Liver (tissue), 9 donors: Measurements from ENCODE around the gene RASSF7. TPM values are rescaled to one million over a fixed set of nuclear protein-coding genes. Genes with fewer than 3 reads are reported as not detected.

Experiments used
- DNase-seq: peaks from one replicate; pipeline ENCODE4 v3.0.0-alpha.2; 2017; ENCODE audit warnings: low spot score
- H3K27ac ChIP-seq, 2 donors: one replicate each; pipeline ENCODE4 v1.7.0; 2013; ENCODE audit warnings: inconsistent platforms in 2 of 2, low read length in 2 of 2, control low read depth in 1 of 2, low read depth in 1 of 2, mild to moderate bottlenecking in 1 of 2
- H3K27me3 ChIP-seq, 4 donors: one replicate each; pipeline versions ENCODE4 v1.6.1 to v1.7.0; 2013; ENCODE audit warnings: low read length in 3 of 4, inconsistent platforms in 1 of 4, mild to moderate bottlenecking in 1 of 4, moderate library complexity in 1 of 4; ENCODE audit not compliant: control insufficient read depth in 4 of 4, insufficient read depth in 4 of 4
- H3K36me3 ChIP-seq, 4 donors: one replicate each; pipeline versions ENCODE4 v1.6.1 to v1.7.0; 2013; ENCODE audit warnings: low read length in 3 of 4, mild to moderate bottlenecking in 3 of 4, low read depth in 1 of 4, moderate library complexity in 1 of 4; ENCODE audit not compliant: control insufficient read depth in 4 of 4, insufficient read depth in 3 of 4
- H3K4me1 ChIP-seq, 4 donors: one replicate each; pipeline versions ENCODE4 v1.6.1 to v1.7.0; 2013; ENCODE audit warnings: low read length in 3 of 4, mild to moderate bottlenecking in 3 of 4, moderate library complexity in 1 of 4; ENCODE audit not compliant: control insufficient read depth in 4 of 4, insufficient read depth in 4 of 4
- H3K4me3 ChIP-seq, 3 donors: one replicate each; pipeline versions ENCODE4 v1.6.1 to v1.7.0; 2013; ENCODE audit warnings: low read length in 3 of 3, control low read depth in 1 of 3, low read depth in 1 of 3, mild to moderate bottlenecking in 1 of 3
- H3K9ac ChIP-seq, 2 donors: one replicate each; pipeline ENCODE4 v1.7.0; 2013; ENCODE audit warnings: low read length in 2 of 2, mild to moderate bottlenecking in 2 of 2, moderate library complexity in 2 of 2, control low read depth in 1 of 2, low read depth in 1 of 2
- H3K9me3 ChIP-seq, 4 donors: one replicate each; pipeline versions ENCODE4 v1.6.1 to v1.7.0; 2013; ENCODE audit warnings: low read length in 3 of 4; ENCODE audit not compliant: control insufficient read depth in 4 of 4
- EGR1 ChIP-seq, 2 donors: IDR thresholded peaks; 2 replicates each; pipeline ENCODE4 v1.6.1; 2016 to 2018; ENCODE audit warnings: antibody characterized with exemption in 2 of 2, low read depth in 2 of 2
- FOXA1 ChIP-seq: IDR thresholded peaks from 2 replicates; pipeline ENCODE4 v1.6.1; 2016; ENCODE audit warnings: antibody characterized with exemption
- GABPA ChIP-seq, 2 donors: IDR thresholded peaks in 1 of 2; conservative IDR thresholded peaks in 1 of 2; 2 replicates each; pipeline ENCODE4 v1.6.1; 2016; ENCODE audit warnings: antibody characterized with exemption in 2 of 2, mild to moderate bottlenecking in 1 of 2, moderate library complexity in 1 of 2
- HNF4A ChIP-seq, 2 donors: conservative IDR thresholded peaks; 2 replicates each; pipeline ENCODE4 v1.6.1; 2016; ENCODE audit warnings: antibody characterized with exemption in 2 of 2, mild to moderate bottlenecking in 2 of 2
- HNF4G ChIP-seq: IDR thresholded peaks from 2 replicates; pipeline ENCODE4 v1.6.1; 2016; ENCODE audit warnings: antibody characterized with exemption
- JUND ChIP-seq, 2 donors: IDR thresholded peaks; 2 replicates each; pipeline ENCODE4 v1.6.1; 2016; ENCODE audit warnings: antibody characterized with exemption in 2 of 2
- NR2F2 ChIP-seq: IDR thresholded peaks from 2 replicates; pipeline ENCODE4 v1.6.1; 2016; ENCODE audit warnings: antibody characterized with exemption
- RAD21 ChIP-seq, 2 donors: IDR thresholded peaks; 2 replicates each; pipeline ENCODE4 v1.6.1; 2016; ENCODE audit warnings: antibody characterized with exemption in 2 of 2, mild to moderate bottlenecking in 2 of 2
- RXRA ChIP-seq, 2 donors: IDR thresholded peaks; 2 replicates each; pipeline ENCODE4 v1.6.1; 2017 to 2018; ENCODE audit warnings: antibody characterized with exemption in 2 of 2, mild to moderate bottlenecking in 1 of 2
- SP1 ChIP-seq: IDR thresholded peaks from 2 replicates; pipeline ENCODE4 v1.6.1; 2018; ENCODE audit warnings: antibody characterized with exemption, mild to moderate bottlenecking
- YY1 ChIP-seq: IDR thresholded peaks from 2 replicates; pipeline ENCODE4 v1.6.1; 2016; ENCODE audit warnings: antibody characterized with exemption, mild to moderate bottlenecking
- WGBS: extraction: QIAGEN DNeasy Blood & Tissue Kit; methylation state at CpG from one replicate; pipeline ENCODE4 v1.1.7; 2013; 5-methylcytosine and 5-hydroxymethylcytosine counted together
- polyA plus RNA-seq, 2 donors: library from polyadenylated mRNA; stranded (reverse) in 1 of 2; unstranded in 1 of 2; fragments of 200-250 nt in 1 of 2; fragments of >200 nt in 1 of 2; fragmentation: Nextera tagmentation in 1 of 2; extraction: Ambion mirVana in 1 of 2; gene quantifications; one replicate each; pipeline versions ENCODE4 v1.2.1 to v1.2.3, GENCODE V29; 2013 to 2015
- total RNA-seq, 2 donors: library from RNA; depleted of rRNA; stranded (reverse); fragments of >200 nt; gene quantifications; one replicate each; pipeline ENCODE4 v1.2.3, GENCODE V29; 2014
- TF ChIP-seq, protein P1 (sequence below): IDR thresholded peaks from 2 replicates; pipeline ENCODE4 v1.6.1; 2016; ENCODE audit warnings: antibody characterized with exemption, mild to moderate bottlenecking
- TF ChIP-seq, protein P2 (sequence below): fragments of 150-350 bp; IDR thresholded peaks from 2 replicates; pipeline ENCODE4 v1.5.1; 2017; ENCODE audit warnings: improper control_type of control experiment, low read depth, low read length; ENCODE audit not compliant: missing input control
- TF ChIP-seq, protein P3 (sequence below): IDR thresholded peaks from 2 replicates; pipeline ENCODE4 v1.6.1; 2016; ENCODE audit warnings: antibody characterized with exemption
- TF ChIP-seq, protein P4 (sequence below): IDR thresholded peaks from 2 replicates; pipeline ENCODE4 v1.6.1; 2016; ENCODE audit warnings: antibody characterized with exemption
- donor health status: healthy.
- donor health status: healthy.
- donor health status: healthy.
- donor health status: healthy.
- donor health status: healthy.

RASSF7 gene
- total and polyA plus RNA-seq, 4 donors, result 11.5 to 50.4 (median 36.9) TPM

DNA sequence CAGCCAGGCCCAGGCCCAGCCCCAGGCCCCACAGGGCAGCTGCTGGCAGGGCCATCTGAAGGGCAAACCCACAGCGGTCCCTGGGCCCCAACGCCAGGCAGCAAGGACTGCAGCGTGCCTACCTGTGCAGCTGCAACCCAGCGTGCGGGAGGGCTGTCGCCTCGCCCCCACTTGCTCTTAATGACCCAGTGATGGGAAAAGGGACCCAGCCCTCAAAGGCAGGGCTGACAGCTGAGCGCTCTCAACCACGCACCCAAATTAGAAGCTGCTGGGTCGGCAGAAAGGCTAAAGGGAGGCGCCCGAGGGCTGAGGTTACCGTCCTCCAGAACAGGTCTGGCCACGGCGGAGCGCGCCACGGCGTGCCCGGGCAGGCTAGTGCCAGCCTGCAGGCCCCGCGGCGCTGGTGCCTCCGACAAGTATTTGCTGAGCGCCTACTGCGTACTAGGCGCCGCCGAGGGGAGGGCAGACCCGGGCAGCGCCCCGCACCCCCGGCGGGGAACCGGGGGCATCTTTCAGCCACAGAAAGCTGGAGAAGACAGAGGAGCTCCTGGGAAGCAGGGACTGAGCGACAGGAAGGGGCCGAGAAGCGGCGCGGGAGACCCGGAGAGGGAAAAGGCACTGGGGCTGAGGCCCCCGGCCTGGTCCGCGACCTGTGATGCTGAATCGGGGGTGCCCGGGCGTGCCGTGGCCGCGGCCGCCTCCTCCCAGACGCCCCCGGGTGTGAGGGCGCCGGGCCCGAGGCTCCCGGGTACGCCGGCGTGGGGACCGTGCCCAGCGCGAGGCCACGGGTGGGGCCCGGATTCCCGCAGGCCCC, 26.2 kb upstream of the RASSF7 start:
- DNase-seq, result peak; percentile 39
- Histone ChIP-seq H3K9ac (peak overlapping the region; percentile 38), H3K9me3 (no peaks in the 10 kb centered on the region), H3K27ac (no peak overlapping the region), H3K4me3 (peak overlapping the region in 2 of 3 donors; percentile 67 to 87), H3K4me1 (peaks cover 8 to 34% (median 26%) of the 10 kb centered on the region in 4 donors), H3K36me3 (peaks cover 0 to 11% (median 6%) of the 10 kb centered on the region in 4 donors), H3K27me3 (no peaks in the 10 kb centered on the region)
- TF ChIP-seq RXRA (IDR thresholded peaks at IDR 0.05), result no peak
- TF ChIP-seq, protein P1, sequence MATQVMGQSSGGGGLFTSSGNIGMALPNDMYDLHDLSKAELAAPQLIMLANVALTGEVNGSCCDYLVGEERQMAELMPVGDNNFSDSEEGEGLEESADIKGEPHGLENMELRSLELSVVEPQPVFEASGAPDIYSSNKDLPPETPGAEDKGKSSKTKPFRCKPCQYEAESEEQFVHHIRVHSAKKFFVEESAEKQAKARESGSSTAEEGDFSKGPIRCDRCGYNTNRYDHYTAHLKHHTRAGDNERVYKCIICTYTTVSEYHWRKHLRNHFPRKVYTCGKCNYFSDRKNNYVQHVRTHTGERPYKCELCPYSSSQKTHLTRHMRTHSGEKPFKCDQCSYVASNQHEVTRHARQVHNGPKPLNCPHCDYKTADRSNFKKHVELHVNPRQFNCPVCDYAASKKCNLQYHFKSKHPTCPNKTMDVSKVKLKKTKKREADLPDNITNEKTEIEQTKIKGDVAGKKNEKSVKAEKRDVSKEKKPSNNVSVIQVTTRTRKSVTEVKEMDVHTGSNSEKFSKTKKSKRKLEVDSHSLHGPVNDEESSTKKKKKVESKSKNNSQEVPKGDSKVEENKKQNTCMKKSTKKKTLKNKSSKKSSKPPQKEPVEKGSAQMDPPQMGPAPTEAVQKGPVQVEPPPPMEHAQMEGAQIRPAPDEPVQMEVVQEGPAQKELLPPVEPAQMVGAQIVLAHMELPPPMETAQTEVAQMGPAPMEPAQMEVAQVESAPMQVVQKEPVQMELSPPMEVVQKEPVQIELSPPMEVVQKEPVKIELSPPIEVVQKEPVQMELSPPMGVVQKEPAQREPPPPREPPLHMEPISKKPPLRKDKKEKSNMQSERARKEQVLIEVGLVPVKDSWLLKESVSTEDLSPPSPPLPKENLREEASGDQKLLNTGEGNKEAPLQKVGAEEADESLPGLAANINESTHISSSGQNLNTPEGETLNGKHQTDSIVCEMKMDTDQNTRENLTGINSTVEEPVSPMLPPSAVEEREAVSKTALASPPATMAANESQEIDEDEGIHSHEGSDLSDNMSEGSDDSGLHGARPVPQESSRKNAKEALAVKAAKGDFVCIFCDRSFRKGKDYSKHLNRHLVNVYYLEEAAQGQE, result no peak
- no peak for TF ChIP-seq RAD21 (IDR thresholded peaks at IDR 0.05)
- TF ChIP-seq, protein P2, sequence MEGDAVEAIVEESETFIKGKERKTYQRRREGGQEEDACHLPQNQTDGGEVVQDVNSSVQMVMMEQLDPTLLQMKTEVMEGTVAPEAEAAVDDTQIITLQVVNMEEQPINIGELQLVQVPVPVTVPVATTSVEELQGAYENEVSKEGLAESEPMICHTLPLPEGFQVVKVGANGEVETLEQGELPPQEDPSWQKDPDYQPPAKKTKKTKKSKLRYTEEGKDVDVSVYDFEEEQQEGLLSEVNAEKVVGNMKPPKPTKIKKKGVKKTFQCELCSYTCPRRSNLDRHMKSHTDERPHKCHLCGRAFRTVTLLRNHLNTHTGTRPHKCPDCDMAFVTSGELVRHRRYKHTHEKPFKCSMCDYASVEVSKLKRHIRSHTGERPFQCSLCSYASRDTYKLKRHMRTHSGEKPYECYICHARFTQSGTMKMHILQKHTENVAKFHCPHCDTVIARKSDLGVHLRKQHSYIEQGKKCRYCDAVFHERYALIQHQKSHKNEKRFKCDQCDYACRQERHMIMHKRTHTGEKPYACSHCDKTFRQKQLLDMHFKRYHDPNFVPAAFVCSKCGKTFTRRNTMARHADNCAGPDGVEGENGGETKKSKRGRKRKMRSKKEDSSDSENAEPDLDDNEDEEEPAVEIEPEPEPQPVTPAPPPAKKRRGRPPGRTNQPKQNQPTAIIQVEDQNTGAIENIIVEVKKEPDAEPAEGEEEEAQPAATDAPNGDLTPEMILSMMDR, result no peak
- TF ChIP-seq, protein P3, sequence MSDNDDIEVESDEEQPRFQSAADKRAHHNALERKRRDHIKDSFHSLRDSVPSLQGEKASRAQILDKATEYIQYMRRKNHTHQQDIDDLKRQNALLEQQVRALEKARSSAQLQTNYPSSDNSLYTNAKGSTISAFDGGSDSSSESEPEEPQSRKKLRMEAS, result no peak
- TF ChIP-seq YY1, result no peak
- TF ChIP-seq GABPA (IDR thresholded peaks at IDR 0.05 in 1 of 2, conservative IDR thresholded peaks at IDR 0.05 in 1 of 2), result no peak
- TF ChIP-seq, protein P4, sequence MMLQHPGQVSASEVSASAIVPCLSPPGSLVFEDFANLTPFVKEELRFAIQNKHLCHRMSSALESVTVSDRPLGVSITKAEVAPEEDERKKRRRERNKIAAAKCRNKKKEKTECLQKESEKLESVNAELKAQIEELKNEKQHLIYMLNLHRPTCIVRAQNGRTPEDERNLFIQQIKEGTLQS, result no peak
- TF ChIP-seq HNF4A (conservative IDR thresholded peaks at IDR 0.05), result no peak
- TF ChIP-seq HNF4G, result no peak
- TF ChIP-seq EGR1 (IDR thresholded peaks at IDR 0.05; ENCODE audit: low read depth in 2 of 2), result no peak
- TF ChIP-seq NR2F2, result no peak
- no peak for TF ChIP-seq JUND (IDR thresholded peaks at IDR 0.05)
- no peak for TF ChIP-seq SP1
- TF ChIP-seq FOXA1, result no peak
- 12% methylated on average over 66 of the region's 66 CpGs for WGBS

DNA sequence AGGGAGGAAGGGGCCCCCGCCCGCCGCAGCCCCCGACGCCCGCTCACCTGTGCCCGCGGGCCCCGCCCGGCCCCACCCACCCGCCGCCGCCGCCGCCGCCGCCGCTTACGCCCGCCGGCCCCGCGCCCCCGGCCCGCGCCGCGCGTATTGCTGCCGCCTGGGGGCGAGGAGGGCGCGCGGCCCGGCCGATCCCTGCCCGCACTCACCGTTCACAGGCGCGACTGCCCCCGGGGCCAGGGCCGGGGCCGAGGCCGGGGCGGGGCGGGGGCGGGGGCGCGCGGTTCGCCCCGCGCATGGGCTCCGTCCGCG, 25.6 kb upstream of the RASSF7 start:
- no peak for DNase-seq
- Histone ChIP-seq H3K27me3 (no peaks in the 10 kb centered on the region), H3K4me3 (peak overlapping the region in 2 of 3 donors; percentile 67 to 87), H3K36me3 (peaks cover 0 to 11% (median 6%) of the 10 kb centered on the region in 4 donors), H3K9me3 (no peaks in the 10 kb centered on the region), H3K27ac (no peak overlapping the region), H3K4me1 (peaks cover 8 to 34% (median 26%) of the 10 kb centered on the region in 4 donors), H3K9ac (no peak overlapping the region)
- 1% methylated on average over 56 of the region's 56 CpGs for WGBS
- no peak for TF ChIP-seq HNF4G
